LNCAP (cell line): Measurements from ENCODE around the gene NSUN3.
A peak's percentile ranks its signal among the peaks of the same experiment; 100 is the strongest.

Experiments used
- CTCF ChIP-seq: fragments of 450-650 bp; IDR thresholded peaks from 2 replicates; pipeline ENCODE4 v1.5.1; 2017; ENCODE audit warnings: mild to moderate bottlenecking

NSUN3 gene

DNA sequence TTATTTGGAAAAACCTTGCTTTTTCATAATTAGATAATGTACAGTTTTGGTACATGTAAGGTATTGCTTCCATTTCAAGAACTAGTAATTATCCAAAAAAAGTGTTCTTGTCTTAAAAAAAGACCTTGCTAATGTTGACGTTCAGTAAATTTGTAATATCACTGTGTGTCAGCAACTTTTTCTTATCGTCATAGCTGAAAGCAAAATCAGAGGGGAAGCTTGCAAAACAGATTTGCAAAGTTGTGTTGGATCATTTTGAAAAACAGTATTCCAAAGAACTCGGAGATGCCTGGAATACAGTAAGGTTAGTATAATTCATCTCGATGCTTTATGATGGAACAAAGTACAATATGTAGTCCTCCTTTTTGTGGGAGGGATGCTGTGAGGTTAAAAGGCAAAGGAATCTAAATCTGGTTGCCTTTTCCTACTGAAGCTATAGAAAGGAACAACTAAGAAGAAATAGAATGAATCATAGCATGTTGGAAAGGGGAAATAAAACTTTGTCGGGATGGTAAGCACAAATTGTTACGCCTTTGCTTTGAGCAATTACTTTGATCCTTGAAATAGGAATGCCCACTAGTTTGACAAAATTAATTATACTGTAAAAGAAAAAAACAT lies 1.5 kb downstream of the NSUN3 start:
- no peak for TF ChIP-seq CTCF

DNA sequence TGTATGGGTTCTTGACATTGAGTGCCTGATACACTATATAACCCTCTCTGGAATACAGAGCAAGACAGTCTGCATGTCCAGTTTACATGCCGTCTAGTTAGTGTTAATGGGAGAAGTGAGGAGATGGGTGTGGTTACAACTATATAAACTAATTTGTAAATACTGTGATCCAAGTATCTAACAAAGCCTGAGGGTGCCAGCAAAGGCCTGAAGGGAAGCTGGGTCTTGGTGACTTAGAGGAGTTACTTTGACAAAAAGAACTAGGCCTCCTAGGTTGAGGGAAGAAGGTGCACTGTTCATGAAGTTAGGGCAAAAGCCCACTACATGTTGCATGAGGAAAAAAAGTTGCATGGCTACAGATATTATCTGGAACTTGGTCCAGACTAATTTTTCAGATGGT lies 2.3 kb downstream of the NSUN3 start:
- no peak for TF ChIP-seq CTCF

DNA sequence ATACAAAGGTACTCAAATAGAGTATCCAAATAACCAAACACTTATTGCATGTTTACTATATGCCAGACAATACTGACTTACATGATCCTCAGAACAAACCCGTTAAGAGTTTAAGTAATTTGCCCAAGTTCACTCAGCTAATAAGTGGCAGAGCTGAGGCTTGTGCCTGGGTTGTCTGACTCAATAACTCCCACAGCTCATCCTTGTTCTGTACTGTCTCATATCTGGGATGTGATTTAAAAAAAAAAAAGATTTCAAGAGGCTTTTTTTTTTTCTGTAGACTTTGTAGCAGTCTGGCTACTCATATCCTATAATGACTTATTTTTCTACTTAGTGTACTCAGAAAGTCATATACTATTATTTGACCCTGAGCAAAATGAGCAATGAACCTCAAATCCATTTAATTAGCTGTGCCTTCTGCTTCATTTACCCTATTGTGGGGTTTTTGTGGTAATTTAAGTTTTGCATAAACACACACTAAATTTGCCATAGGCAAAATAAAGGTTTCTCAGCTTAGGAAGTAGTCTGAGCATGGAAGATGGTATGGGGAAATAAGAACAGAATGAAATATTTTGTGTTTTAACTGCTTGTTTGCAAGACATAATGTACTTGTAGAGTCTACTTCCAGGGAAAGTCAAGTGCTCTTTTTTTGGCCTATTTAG lies 3.1 kb downstream of the NSUN3 start:
- TF ChIP-seq CTCF, result no peak

GRCh38 chr3:94066506-94067500 lies 3.9 kb downstream of the NSUN3 start:
- no peak for TF ChIP-seq CTCF

GRCh38 chr3:94069194-94069813 lies 6.4 kb downstream of the NSUN3 start:
- peak; percentile 60 for TF ChIP-seq CTCF

- no peak for TF ChIP-seq CTCF
These were observed 7.6 kb downstream of the NSUN3 start for GRCh38 chr3:94070341-94070911.
